ENCODE results near the gene LIPC.

DNA sequence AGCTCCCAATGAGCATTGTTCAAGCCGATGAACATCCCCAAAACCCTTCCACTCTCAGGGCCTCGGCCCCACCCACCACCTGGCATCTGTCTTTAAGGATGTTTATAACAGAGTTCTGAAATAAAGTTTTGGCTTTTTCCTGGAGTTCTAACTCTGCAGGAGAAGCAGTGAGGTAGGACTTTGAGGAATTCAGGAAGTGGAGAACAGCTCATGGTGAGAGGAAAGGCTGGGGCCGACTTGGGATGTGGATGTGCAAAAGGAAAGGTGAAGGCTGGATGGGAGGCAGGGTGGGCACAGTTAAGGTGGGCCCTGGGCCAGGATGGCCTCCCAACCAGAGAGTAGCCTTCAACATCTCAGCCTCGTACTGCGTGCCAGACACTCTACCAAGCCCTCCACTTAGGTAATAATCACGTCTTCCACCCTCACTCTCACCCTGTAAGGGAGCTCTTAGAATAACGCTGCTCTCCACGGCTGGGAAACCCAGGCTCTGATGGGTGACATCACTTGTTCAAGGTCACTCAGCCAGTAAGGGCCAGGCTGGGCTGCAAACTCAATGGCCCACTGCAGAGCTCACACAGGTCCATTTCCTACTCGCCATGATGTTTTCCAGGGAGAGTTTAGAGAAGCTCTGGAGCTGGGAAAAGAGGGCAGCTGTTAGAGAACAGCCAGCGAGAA is 28.5 kb downstream of the LIPC start:
- TF ChIP-seq CTCF (IDR thresholded peaks at IDR 0.05) (no peak), ZFX (IDR thresholded peaks at IDR 0.05; ENCODE audit: borderline replicate concordance) (no peak)
